PC-3 (cell line): ENCODE measurements around the gene GRIP2. TPM values are rescaled to one million over a fixed set of nuclear protein-coding genes. Genes with fewer than 3 reads are reported as not detected.

Source experiments
- ATAC-seq: fragments of 200-7000 bp; cut with Tn5 transposase; 2 replicates; pipeline ENCODE4 v1.9.1; 2020; ENCODE audit warnings: mild to moderate bottlenecking, moderate library complexity
- BruUV-seq: library from RNA; stranded (reverse); fragments of 400-500 nt; replicated peaks from 2 replicates; lab custom pipeline; 2021; lab: Mats Ljungman, UMichigan
- CTCF ChIA-PET: fragments of 300-600 bp; sonication (Branson Sonifier 250); formaldehyde crosslinking; loops from one replicate; lab custom pipeline; 2022; ENCODE audit warnings: antibody characterized with exemption; lab: Charles Lee
- POLR2A ChIA-PET: fragments of 300-600 bp; sonication (Branson Sonifier 250); formaldehyde crosslinking; loops from one replicate; lab custom pipeline; 2022; ENCODE audit warnings: antibody characterized with exemption; ENCODE audit not compliant: unreplicated experiment; lab: Charles Lee
- DNase-seq: peaks from one replicate; pipeline ENCODE4 v3.0.0-alpha.2; 2015
- H2AFZ ChIP-seq: fragments of 300-600 bp; sonication (generic); 2 replicates; pipeline ENCODE4 v1.6.0; 2016; ENCODE audit warnings: antibody characterized with exemption, low read length
- H3F3A ChIP-seq: fragments of 300-600 bp; sonication (generic); one replicate; pipeline ENCODE4 v1.6.0; 2017; ENCODE audit warnings: antibody characterized with exemption, low read length, control low read depth, mild to moderate bottlenecking; ENCODE audit not compliant: unreplicated experiment
- H3K27ac ChIP-seq: fragments of 300-600 bp; sonication (generic); 2 replicates; pipeline ENCODE4 v1.5.1; 2016; ENCODE audit warnings: mild to moderate bottlenecking, low read length
- H3K27me3 ChIP-seq: fragments of 300-600 bp; sonication (generic); 2 replicates; pipeline ENCODE4 v1.6.1; 2016; ENCODE audit warnings: low read length, mixed read lengths
- H3K36me3 ChIP-seq: fragments of 300-600 bp; sonication (generic); 2 replicates; pipeline ENCODE4 v1.6.1; 2016; ENCODE audit warnings: low read depth, mixed run types, low read length, mixed read lengths
- H3K4me1 ChIP-seq: fragments of 300-600 bp; sonication (generic); 2 replicates; pipeline ENCODE4 v1.5.1; 2016; ENCODE audit warnings: low read length; ENCODE audit not compliant: insufficient read depth
- H3K4me2 ChIP-seq: fragments of 300-600 bp; sonication (generic); 2 replicates; pipeline ENCODE4 v1.6.0; 2016; ENCODE audit warnings: low read length
- H3K4me3 ChIP-seq: fragments of 300-600 bp; sonication (generic); 2 replicates; pipeline ENCODE4 v1.5.1; 2016; ENCODE audit warnings: mild to moderate bottlenecking, low read length, mixed read lengths
- H3K79me2 ChIP-seq: fragments of 300-600 bp; sonication (generic); 2 replicates; pipeline ENCODE4 v1.6.1; 2017; ENCODE audit warnings: low read length, mixed read lengths
- H3K9ac ChIP-seq: fragments of 300-600 bp; sonication (generic); 2 replicates; pipeline ENCODE4 v1.6.0; 2016; ENCODE audit warnings: mild to moderate bottlenecking, low read length
- H3K9me2 ChIP-seq: fragments of 300-600 bp; sonication (generic); replicated peaks from 2 replicates; pipeline ENCODE4 v1.6.1; 2016; ENCODE audit warnings: mixed run types, low read length, mixed read lengths
- H3K9me3 ChIP-seq: fragments of 300-600 bp; sonication (generic); 2 replicates; pipeline ENCODE4 v1.6.1; 2016; ENCODE audit warnings: low read length, mixed read lengths
- H4K20me1 ChIP-seq: fragments of 300-600 bp; sonication (generic); 2 replicates; pipeline ENCODE4 v1.6.1; 2016; ENCODE audit warnings: low read length, mixed read lengths
- CTCF ChIP-seq: fragments of 300-600 bp; sonication (generic); conservative IDR thresholded peaks from 2 replicates; pipeline ENCODE4 v1.5.1; 2017; ENCODE audit warnings: antibody characterized with exemption, low read depth, mild to moderate bottlenecking, low read length
- EZH2 ChIP-seq: fragments of 300-600 bp; sonication (generic); IDR thresholded peaks from one replicate; pipeline ENCODE4 v1.6.1; 2017; ENCODE audit warnings: antibody characterized with exemption, mild to moderate bottlenecking, low read length; ENCODE audit not compliant: unreplicated experiment
- EZH2phosphoT487 ChIP-seq: fragments of 300-600 bp; sonication (generic); IDR thresholded peaks from 2 replicates; pipeline ENCODE4 v1.6.1; 2018; ENCODE audit warnings: mild to moderate bottlenecking, antibody characterized with exemption, low read length, borderline replicate concordance
- intact Hi-C: fragments of 100-400 bp; cut with micrococcal nuclease; formaldehyde crosslinking; loops from 2 replicates; pipeline ENCODE4 v1.9.0; 2023
- total RNA-seq: library from RNA; depleted of rRNA; stranded (reverse); fragments of >200 nt; gene quantifications from 2 replicates; pipeline ENCODE4 v1.2.3, GENCODE V29; 2014

Gene GRIP2
- total RNA-seq, 1 experiment from 2014 or later: 0.36 TPM

DNA sequence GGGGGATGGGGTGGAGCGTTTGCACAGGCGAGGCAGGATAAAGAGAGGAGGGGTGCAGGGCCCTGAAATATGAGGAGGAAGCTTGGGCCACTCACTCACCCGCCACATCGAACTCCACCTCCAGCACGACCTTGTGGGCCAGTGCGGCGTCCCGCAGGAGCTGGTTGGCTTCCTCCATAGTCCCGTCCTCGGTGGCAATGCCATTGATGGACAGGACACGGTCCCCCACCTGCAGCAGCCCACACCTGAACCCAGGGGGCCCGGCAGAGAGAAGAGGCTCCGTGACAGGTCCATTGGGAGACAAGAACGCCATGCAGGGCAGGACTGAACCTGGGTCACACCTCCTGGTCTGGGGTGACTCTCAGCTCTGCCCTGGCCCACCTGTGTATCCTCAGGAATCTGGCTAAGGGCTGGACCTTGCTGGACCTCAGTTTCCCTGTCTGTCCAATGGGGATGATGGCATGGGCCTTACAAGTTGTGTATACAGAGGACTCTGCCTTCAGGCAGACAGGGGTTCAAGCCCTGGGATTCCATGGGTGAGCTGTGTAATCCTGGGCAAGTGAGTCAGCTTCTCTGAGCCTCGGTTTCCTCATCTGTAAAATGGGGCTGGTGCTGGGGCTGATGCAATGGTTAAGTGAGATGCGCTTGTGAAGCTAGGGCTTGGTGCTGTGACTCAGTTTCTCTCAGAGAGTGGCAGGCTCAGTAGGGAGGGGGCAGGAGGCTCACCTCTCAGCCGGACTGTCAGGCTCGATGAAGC lies 26.4 kb downstream of the GRIP2 start:
- TF ChIP-seq EZH2 (no peak), EZH2phosphoT487 (no peak), CTCF (no peak)

GRCh38 chr3:14512942-14513327 lies 27.2 kb downstream of the GRIP2 start:
- Histone ChIP-seq H4K20me1 (no peaks in the 10 kb centered on the region), H3F3A (no peaks in the 10 kb centered on the region), H2AFZ (no peak overlapping the region), H3K27me3 (no peaks in the 10 kb centered on the region), H3K4me3 (no peak overlapping the region), H3K9ac (no peak overlapping the region), H3K4me2 (no peak overlapping the region), H3K9me3 (no peaks in the 10 kb centered on the region), H3K9me2 (no peaks in the 10 kb centered on the region), H3K27ac (no peak overlapping the region), H3K79me2 (no peaks in the 10 kb centered on the region), H3K36me3 (no peaks in the 10 kb centered on the region), H3K4me1 (no peaks in the 10 kb centered on the region)
- intact Hi-C loops: no loop called here
- TF ChIP-seq CTCF (no peak), EZH2phosphoT487 (no peak), EZH2 (no peak)
- DNase-seq (no peak), ATAC-seq (no peak)
- CTCF ChIA-PET: no interaction called here
- POLR2A ChIA-PET: no interaction called here
- BruUV-seq: no TSS peak

More for the DNA sequence above, 26.4 kb downstream of the GRIP2 start:
- Histone ChIP-seq H3K4me3 (no peak overlapping the region), H3F3A (no peaks in the 10 kb centered on the region), H3K79me2 (no peaks in the 10 kb centered on the region), H3K36me3 (no peaks in the 10 kb centered on the region), H2AFZ (no peak overlapping the region), H3K27ac (no peak overlapping the region), H3K4me1 (no peaks in the 10 kb centered on the region), H4K20me1 (no peaks in the 10 kb centered on the region), H3K4me2 (no peak overlapping the region), H3K27me3 (no peaks in the 10 kb centered on the region), H3K9me2 (no peaks in the 10 kb centered on the region), H3K9ac (no peak overlapping the region), H3K9me3 (no peaks in the 10 kb centered on the region)
- ATAC-seq: no peak
- no peak for DNase-seq
- POLR2A ChIA-PET: no interaction called here
- CTCF ChIA-PET: no interaction called here
- intact Hi-C loops: no loop called here
- no TSS peak for BruUV-seq

DNA sequence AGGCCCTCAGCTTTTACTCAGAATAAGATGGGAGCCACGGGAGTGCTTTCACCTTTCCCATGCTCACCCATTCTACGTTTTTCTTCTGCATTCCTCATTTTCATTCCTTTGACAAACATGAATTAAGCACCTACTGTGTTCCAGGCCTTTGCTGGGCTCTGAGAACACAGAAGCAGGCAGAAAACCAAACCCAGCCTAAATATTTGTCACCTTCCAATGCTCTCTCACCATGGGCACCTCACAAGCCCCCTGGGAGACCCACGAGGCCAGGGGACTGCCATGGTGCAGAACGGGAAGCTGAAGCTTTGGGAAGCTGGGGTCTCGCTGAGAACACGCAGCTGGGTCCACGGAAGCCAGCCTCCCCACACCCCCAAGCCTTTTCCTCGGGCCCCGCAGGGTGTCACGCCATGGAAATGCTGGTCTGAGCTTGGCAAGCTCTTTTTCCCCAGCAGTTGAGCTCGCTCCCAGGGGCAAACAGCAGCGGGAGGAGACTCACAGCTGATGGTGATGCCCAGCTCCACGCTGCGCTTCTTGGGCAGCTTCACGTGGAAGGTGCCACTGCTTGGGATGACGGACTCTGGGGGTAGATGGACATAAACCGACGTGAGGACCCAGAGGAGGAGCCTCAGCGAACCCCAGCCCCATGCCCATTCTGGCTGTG lies 27.7 kb downstream of the GRIP2 start:
- Histone ChIP-seq H3K9ac (no peak overlapping the region), H3K9me2 (no peaks in the 10 kb centered on the region), H3K27ac (no peak overlapping the region), H3K9me3 (no peaks in the 10 kb centered on the region), H3K4me1 (no peaks in the 10 kb centered on the region), H3F3A (no peaks in the 10 kb centered on the region), H3K36me3 (no peaks in the 10 kb centered on the region), H3K79me2 (no peaks in the 10 kb centered on the region), H2AFZ (no peak overlapping the region), H4K20me1 (no peaks in the 10 kb centered on the region), H3K4me2 (no peak overlapping the region), H3K4me3 (no peak overlapping the region), H3K27me3 (no peaks in the 10 kb centered on the region)
- no TSS peak for BruUV-seq
- TF ChIP-seq EZH2phosphoT487: no peak
- no peak for TF ChIP-seq CTCF
- TF ChIP-seq EZH2: no peak
- intact Hi-C loops: no loop called here
- ATAC-seq (no peak), DNase-seq (no peak)
- ChIA-PET CTCF (interaction anchor here (0.6 kb wide), 1 partner anchor 111 kb away, joined by 3 read pairs; no protein-coding TSS in a partner anchor), POLR2A (no interaction called here)
